Measurements from ENCODE around the gene SUSD1.
A peak's percentile ranks its signal among the peaks of the same experiment; 100 is the strongest.

The SUSD1 gene

GRCh38 chr9:112173489-112174221 is 1.4 kb downstream of the SUSD1 start:
- H3K36me3 ChIP-seq (ENCODE audit: insufficient read depth, low read length) = no peaks in the 10 kb centered on the region
- 0 out of 2 replicates have a peak, but pooled peaks cover 5% of the 10 kb centered on the region for H3K27me3 ChIP-seq (ENCODE audit: insufficient read depth, low read length)
- H3K4me3 ChIP-seq (ENCODE audit: low read depth, low read length) = peak overlapping the region; percentile 86
- peaks cover 6% of the 10 kb centered on the region for H3K79me2 ChIP-seq (ENCODE audit: control insufficient read depth, insufficient read depth, low read length, unreplicated experiment)
- H3K27ac ChIP-seq (ENCODE audit: low read depth, low read length) = no peak overlapping the region
- H3K4me1 ChIP-seq (ENCODE audit: control insufficient read depth, insufficient read depth, low read length, unreplicated experiment) = peaks cover 6% of the 10 kb centered on the region
- peak overlapping the region; percentile 79 for H2AFZ ChIP-seq (ENCODE audit: low read length, unreplicated experiment)

- Histone ChIP-seq H3K27me3 (ENCODE audit: insufficient read depth, low read length) (no peaks in the 10 kb centered on the region), H3K4me3 (ENCODE audit: low read depth, low read length) (no peak overlapping the region), H3K79me2 (ENCODE audit: control insufficient read depth, insufficient read depth, low read length, unreplicated experiment) (peaks cover 6% of the 10 kb centered on the region), H3K4me1 (ENCODE audit: control insufficient read depth, insufficient read depth, low read length, unreplicated experiment) (peaks cover 13% of the 10 kb centered on the region), H2AFZ (ENCODE audit: low read length, unreplicated experiment) (no peak overlapping the region), H3K27ac (ENCODE audit: low read depth, low read length) (no peak overlapping the region), H3K36me3 (ENCODE audit: insufficient read depth, low read length) (no peaks in the 10 kb centered on the region)
These were observed 4.1 kb downstream of the SUSD1 start for GRCh38 chr9:112170968-112171367.

- no peak overlapping the region for H2AFZ ChIP-seq (ENCODE audit: low read length, unreplicated experiment)
- H3K4me3 ChIP-seq (ENCODE audit: low read depth, low read length) = no peak overlapping the region
- no peak overlapping the region for H3K27ac ChIP-seq (ENCODE audit: low read depth, low read length)
- H3K4me1 ChIP-seq (ENCODE audit: control insufficient read depth, insufficient read depth, low read length, unreplicated experiment) = peaks cover 16% of the 10 kb centered on the region
- H3K36me3 ChIP-seq (ENCODE audit: insufficient read depth, low read length) = no peaks in the 10 kb centered on the region
- no peaks in the 10 kb centered on the region for H3K27me3 ChIP-seq (ENCODE audit: insufficient read depth, low read length)
- H3K79me2 ChIP-seq (ENCODE audit: control insufficient read depth, insufficient read depth, low read length, unreplicated experiment) = peaks cover 6% of the 10 kb centered on the region
These were observed 4.9 kb downstream of the SUSD1 start for GRCh38 chr9:112170235-112170634.

GRCh38 chr9:112169368-112169767 is 5.7 kb downstream of the SUSD1 start:
- no peak overlapping the region for H3K27ac ChIP-seq (ENCODE audit: low read depth, low read length)
- H3K36me3 ChIP-seq (ENCODE audit: insufficient read depth, low read length) = no peaks in the 10 kb centered on the region
- H3K79me2 ChIP-seq (ENCODE audit: control insufficient read depth, insufficient read depth, low read length, unreplicated experiment) = peaks cover 6% of the 10 kb centered on the region
- peaks cover 16% of the 10 kb centered on the region for H3K4me1 ChIP-seq (ENCODE audit: control insufficient read depth, insufficient read depth, low read length, unreplicated experiment)
- H2AFZ ChIP-seq (ENCODE audit: low read length, unreplicated experiment) = no peak overlapping the region
- no peaks in the 10 kb centered on the region for H3K27me3 ChIP-seq (ENCODE audit: insufficient read depth, low read length)
- no peak overlapping the region for H3K4me3 ChIP-seq (ENCODE audit: low read depth, low read length)

- H3K4me3 ChIP-seq (ENCODE audit: low read depth, low read length) = no peak overlapping the region
- no peak overlapping the region for H3K27ac ChIP-seq (ENCODE audit: low read depth, low read length)
- H3K79me2 ChIP-seq (ENCODE audit: control insufficient read depth, insufficient read depth, low read length, unreplicated experiment) = no peaks in the 10 kb centered on the region
- no peaks in the 10 kb centered on the region for H3K27me3 ChIP-seq (ENCODE audit: insufficient read depth, low read length)
- no peaks in the 10 kb centered on the region for H3K36me3 ChIP-seq (ENCODE audit: insufficient read depth, low read length)
- no peak overlapping the region for H2AFZ ChIP-seq (ENCODE audit: low read length, unreplicated experiment)
- H3K4me1 ChIP-seq (ENCODE audit: control insufficient read depth, insufficient read depth, low read length, unreplicated experiment) = peaks cover 10% of the 10 kb centered on the region
These were observed 6.9 kb downstream of the SUSD1 start for GRCh38 chr9:112168197-112168596.

GRCh38 chr9:112166176-112167140 is 8.6 kb downstream of the SUSD1 start:
- no peaks in the 10 kb centered on the region for H3K79me2 ChIP-seq (ENCODE audit: control insufficient read depth, insufficient read depth, low read length, unreplicated experiment)
- H3K27ac ChIP-seq (ENCODE audit: low read depth, low read length) = no peak overlapping the region
- peaks cover 10% of the 10 kb centered on the region for H3K4me1 ChIP-seq (ENCODE audit: control insufficient read depth, insufficient read depth, low read length, unreplicated experiment)
- no peak overlapping the region for H3K4me3 ChIP-seq (ENCODE audit: low read depth, low read length)
- no peaks in the 10 kb centered on the region for H3K27me3 ChIP-seq (ENCODE audit: insufficient read depth, low read length)
- H2AFZ ChIP-seq (ENCODE audit: low read length, unreplicated experiment) = no peak overlapping the region
- H3K36me3 ChIP-seq (ENCODE audit: insufficient read depth, low read length) = no peaks in the 10 kb centered on the region

GRCh38 chr9:112162621-112163413 is 12.3 kb downstream of the SUSD1 start:
- Histone ChIP-seq H3K79me2 (ENCODE audit: control insufficient read depth, insufficient read depth, low read length, unreplicated experiment) (no peaks in the 10 kb centered on the region), H2AFZ (ENCODE audit: low read length, unreplicated experiment) (no peak overlapping the region), H3K36me3 (ENCODE audit: insufficient read depth, low read length) (no peaks in the 10 kb centered on the region), H3K27me3 (ENCODE audit: insufficient read depth, low read length) (no peaks in the 10 kb centered on the region), H3K4me1 (ENCODE audit: control insufficient read depth, insufficient read depth, low read length, unreplicated experiment) (peaks cover 17% of the 10 kb centered on the region), H3K4me3 (ENCODE audit: low read depth, low read length) (no peak overlapping the region), H3K27ac (ENCODE audit: low read depth, low read length) (no peak overlapping the region)

- H3K27me3 ChIP-seq (ENCODE audit: insufficient read depth, low read length) = no peaks in the 10 kb centered on the region
- no peak overlapping the region for H2AFZ ChIP-seq (ENCODE audit: low read length, unreplicated experiment)
- peaks cover 7% of the 10 kb centered on the region for H3K4me1 ChIP-seq (ENCODE audit: control insufficient read depth, insufficient read depth, low read length, unreplicated experiment)
- H3K79me2 ChIP-seq (ENCODE audit: control insufficient read depth, insufficient read depth, low read length, unreplicated experiment) = no peaks in the 10 kb centered on the region
- no peaks in the 10 kb centered on the region for H3K36me3 ChIP-seq (ENCODE audit: insufficient read depth, low read length)
- H3K27ac ChIP-seq (ENCODE audit: low read depth, low read length) = no peak overlapping the region
- H3K4me3 ChIP-seq (ENCODE audit: low read depth, low read length) = no peak overlapping the region
These were observed 15.3 kb downstream of the SUSD1 start for GRCh38 chr9:112159781-112160180.

GRCh38 chr9:112158656-112159367 is 16.3 kb downstream of the SUSD1 start:
- no peak overlapping the region for H3K27ac ChIP-seq (ENCODE audit: low read depth, low read length)
- H3K79me2 ChIP-seq (ENCODE audit: control insufficient read depth, insufficient read depth, low read length, unreplicated experiment) = no peaks in the 10 kb centered on the region
- H3K27me3 ChIP-seq (ENCODE audit: insufficient read depth, low read length) = no peaks in the 10 kb centered on the region
- no peak overlapping the region for H3K4me3 ChIP-seq (ENCODE audit: low read depth, low read length)
- no peaks in the 10 kb centered on the region for H3K36me3 ChIP-seq (ENCODE audit: insufficient read depth, low read length)
- no peak overlapping the region for H2AFZ ChIP-seq (ENCODE audit: low read length, unreplicated experiment)
- peaks cover 7% of the 10 kb centered on the region for H3K4me1 ChIP-seq (ENCODE audit: control insufficient read depth, insufficient read depth, low read length, unreplicated experiment)

- no peaks in the 10 kb centered on the region for H3K27me3 ChIP-seq (ENCODE audit: insufficient read depth, low read length)
- no peak overlapping the region for H2AFZ ChIP-seq (ENCODE audit: low read length, unreplicated experiment)
- no peaks in the 10 kb centered on the region for H3K36me3 ChIP-seq (ENCODE audit: insufficient read depth, low read length)
- no peaks in the 10 kb centered on the region for H3K79me2 ChIP-seq (ENCODE audit: control insufficient read depth, insufficient read depth, low read length, unreplicated experiment)
- no peak overlapping the region for H3K27ac ChIP-seq (ENCODE audit: low read depth, low read length)
- H3K4me1 ChIP-seq (ENCODE audit: control insufficient read depth, insufficient read depth, low read length, unreplicated experiment) = peaks cover 7% of the 10 kb centered on the region
- H3K4me3 ChIP-seq (ENCODE audit: low read depth, low read length) = no peak overlapping the region
These were observed 17.1 kb downstream of the SUSD1 start for GRCh38 chr9:112157961-112158360.

Data from ACC112 (cell line).